Activated naive CD8-positive, alpha-beta T cell treated with anti-CD3 and anti-CD28 coated beads, Interleukin-2, amount 50 U/mL, for 24 hours (primary cell): ENCODE measurements around the gene PRDM1.

Source experiments
- ATAC-seq: fragments of 150-1000 bp; cut with Tn5 transposase; one replicate; pipeline ENCODE4 v1.10.0; 2021
- DNase-seq: peaks from one replicate; pipeline ENCODE4 v3.0.0; 2021
- H3K27ac Mint-ChIP-seq: one replicate; pipeline ENCODE4 v1.8.0; 2021; ENCODE audit warnings: mild to moderate bottlenecking, mixed read lengths
- H3K27me3 Mint-ChIP-seq: one replicate; pipeline ENCODE4 v1.8.0; 2021; ENCODE audit warnings: mixed read lengths
- H3K36me3 Mint-ChIP-seq: one replicate; pipeline ENCODE4 v1.8.0; 2021; ENCODE audit warnings: low read depth, mixed read lengths
- H3K4me1 Mint-ChIP-seq: one replicate; pipeline ENCODE4 v1.8.0; 2021; ENCODE audit warnings: mixed read lengths
- H3K4me3 Mint-ChIP-seq: one replicate; pipeline ENCODE4 v1.8.0; 2021; ENCODE audit warnings: mild to moderate bottlenecking, moderate library complexity, mixed read lengths
- H3K9me3 Mint-ChIP-seq: one replicate; pipeline ENCODE4 v1.8.0; 2021; ENCODE audit warnings: mixed read lengths

Gene PRDM1

GRCh38 chr6:106056746-106057390, 29.3 kb upstream of the PRDM1 start:
- Mint-ChIP-seq H3K36me3 (no peaks in the 10 kb centered on the region), H3K4me3 (no peak overlapping the region), H3K27me3 (peaks cover 4% of the 10 kb centered on the region), H3K27ac (no peak overlapping the region), H3K4me1 (peaks cover 11% of the 10 kb centered on the region), H3K9me3 (no peaks in the 10 kb centered on the region)
- DNase-seq, result no peak
- ATAC-seq, result no peak

- DNase-seq (no peak), ATAC-seq (no peak)
These were observed 26.8 kb upstream of the PRDM1 start for GRCh38 chr6:106059331-106059730.

GRCh38 chr6:106060167-106060566, 26.0 kb upstream of the PRDM1 start:
- peaks cover 4% of the 10 kb centered on the region for H3K27me3 Mint-ChIP-seq
- H3K27ac Mint-ChIP-seq, result no peak overlapping the region

More at GRCh38 chr6:106059331-106059730, 26.8 kb upstream of the PRDM1 start:
- Mint-ChIP-seq H3K36me3 (no peaks in the 10 kb centered on the region), H3K27ac (no peak overlapping the region), H3K4me3 (no peak overlapping the region), H3K27me3 (peaks cover 4% of the 10 kb centered on the region), H3K4me1 (peaks cover 11% of the 10 kb centered on the region), H3K9me3 (no peaks in the 10 kb centered on the region)

GRCh38 chr6:106063448-106063850, 22.7 kb upstream of the PRDM1 start:
- ATAC-seq (no peak), DNase-seq (no peak)
- Mint-ChIP-seq H3K27ac (no peak overlapping the region), H3K36me3 (no peaks in the 10 kb centered on the region), H3K4me1 (no peaks in the 10 kb centered on the region), H3K4me3 (no peak overlapping the region), H3K9me3 (no peaks in the 10 kb centered on the region), H3K27me3 (no peaks in the 10 kb centered on the region)

More at GRCh38 chr6:106060167-106060566, 26.0 kb upstream of the PRDM1 start:
- ATAC-seq (no peak), DNase-seq (no peak)
- Mint-ChIP-seq H3K36me3 (no peaks in the 10 kb centered on the region), H3K9me3 (no peaks in the 10 kb centered on the region), H3K4me1 (peaks cover 11% of the 10 kb centered on the region), H3K4me3 (no peak overlapping the region)

GRCh38 chr6:106064142-106064541, 22.0 kb upstream of the PRDM1 start:
- H3K4me3 Mint-ChIP-seq, result no peak overlapping the region
- DNase-seq, result no peak
- no peaks in the 10 kb centered on the region for H3K4me1 Mint-ChIP-seq
- ATAC-seq, result no peak
- H3K27me3 Mint-ChIP-seq, result peaks cover under 1% of the 10 kb centered on the region
- no peak overlapping the region for H3K27ac Mint-ChIP-seq
- no peaks in the 10 kb centered on the region for H3K9me3 Mint-ChIP-seq
- no peaks in the 10 kb centered on the region for H3K36me3 Mint-ChIP-seq

GRCh38 chr6:106064756-106065155, 21.4 kb upstream of the PRDM1 start:
- no peaks in the 10 kb centered on the region for H3K36me3 Mint-ChIP-seq
- H3K4me3 Mint-ChIP-seq, result no peak overlapping the region
- no peaks in the 10 kb centered on the region for H3K9me3 Mint-ChIP-seq
- H3K27me3 Mint-ChIP-seq, result peaks cover 6% of the 10 kb centered on the region
- no peaks in the 10 kb centered on the region for H3K4me1 Mint-ChIP-seq
- ATAC-seq (no peak), DNase-seq (no peak)
- H3K27ac Mint-ChIP-seq, result no peak overlapping the region

GRCh38 chr6:106066989-106067388, 19.1 kb upstream of the PRDM1 start:
- H3K9me3 Mint-ChIP-seq, result no peaks in the 10 kb centered on the region
- no peak overlapping the region for H3K4me3 Mint-ChIP-seq
- no peaks in the 10 kb centered on the region for H3K4me1 Mint-ChIP-seq
- peaks cover 8% of the 10 kb centered on the region for H3K27me3 Mint-ChIP-seq
- ATAC-seq (no peak), DNase-seq (no peak)
- no peaks in the 10 kb centered on the region for H3K36me3 Mint-ChIP-seq
- no peak overlapping the region for H3K27ac Mint-ChIP-seq

GRCh38 chr6:106069478-106069877, 16.7 kb upstream of the PRDM1 start:
- DNase-seq (no peak), ATAC-seq (no peak)
- H3K4me1 Mint-ChIP-seq, result no peaks in the 10 kb centered on the region

GRCh38 chr6:106070636-106071035, 15.5 kb upstream of the PRDM1 start:
- no peaks in the 10 kb centered on the region for H3K4me1 Mint-ChIP-seq
- DNase-seq (no peak), ATAC-seq (no peak)
- H3K4me3 Mint-ChIP-seq, result no peak overlapping the region
- H3K27me3 Mint-ChIP-seq, result peaks cover 8% of the 10 kb centered on the region
- H3K36me3 Mint-ChIP-seq, result no peaks in the 10 kb centered on the region
- no peaks in the 10 kb centered on the region for H3K9me3 Mint-ChIP-seq
- H3K27ac Mint-ChIP-seq, result no peak overlapping the region

More at GRCh38 chr6:106069478-106069877, 16.7 kb upstream of the PRDM1 start:
- H3K4me3 Mint-ChIP-seq, result no peak overlapping the region
- no peaks in the 10 kb centered on the region for H3K36me3 Mint-ChIP-seq
- no peaks in the 10 kb centered on the region for H3K9me3 Mint-ChIP-seq
- H3K27ac Mint-ChIP-seq, result no peak overlapping the region
- H3K27me3 Mint-ChIP-seq, result peaks cover 8% of the 10 kb centered on the region

GRCh38 chr6:106072501-106073090, 13.5 kb upstream of the PRDM1 start:
- ATAC-seq, result no peak
- Mint-ChIP-seq H3K27me3 (peaks cover 8% of the 10 kb centered on the region), H3K36me3 (no peaks in the 10 kb centered on the region), H3K4me3 (no peak overlapping the region), H3K27ac (no peak overlapping the region), H3K4me1 (no peaks in the 10 kb centered on the region), H3K9me3 (no peaks in the 10 kb centered on the region)
- DNase-seq, result no peak

- no peak for DNase-seq
- Mint-ChIP-seq H3K36me3 (no peaks in the 10 kb centered on the region), H3K9me3 (no peaks in the 10 kb centered on the region), H3K27me3 (peaks cover 8% of the 10 kb centered on the region), H3K4me1 (no peaks in the 10 kb centered on the region), H3K27ac (no peak overlapping the region), H3K4me3 (no peak overlapping the region)
- ATAC-seq, result no peak
These were observed 12.0 kb upstream of the PRDM1 start for GRCh38 chr6:106074146-106074545.

GRCh38 chr6:106076139-106076538, 10.0 kb upstream of the PRDM1 start:
- H3K36me3 Mint-ChIP-seq, result no peaks in the 10 kb centered on the region
- no peaks in the 10 kb centered on the region for H3K9me3 Mint-ChIP-seq
- no peak overlapping the region for H3K4me3 Mint-ChIP-seq
- no peak for ATAC-seq
- H3K4me1 Mint-ChIP-seq, result no peaks in the 10 kb centered on the region
- no peaks in the 10 kb centered on the region for H3K27me3 Mint-ChIP-seq
- H3K27ac Mint-ChIP-seq, result no peak overlapping the region
- DNase-seq, result no peak

- ATAC-seq, result no peak
- Mint-ChIP-seq H3K4me1 (no peaks in the 10 kb centered on the region), H3K27me3 (no peaks in the 10 kb centered on the region), H3K27ac (no peak overlapping the region), H3K36me3 (no peaks in the 10 kb centered on the region), H3K9me3 (no peaks in the 10 kb centered on the region), H3K4me3 (no peak overlapping the region)
- no peak for DNase-seq
These were observed 9.0 kb upstream of the PRDM1 start for GRCh38 chr6:106077170-106077569.

GRCh38 chr6:106077881-106078280, 8.3 kb upstream of the PRDM1 start:
- H3K36me3 Mint-ChIP-seq, result no peaks in the 10 kb centered on the region

GRCh38 chr6:106079961-106080762, 6.0 kb upstream of the PRDM1 start:
- no peak for DNase-seq
- H3K4me3 Mint-ChIP-seq, result no peak overlapping the region
- ATAC-seq, result no peak
- no peaks in the 10 kb centered on the region for H3K9me3 Mint-ChIP-seq
- H3K27ac Mint-ChIP-seq, result no peak overlapping the region
- no peaks in the 10 kb centered on the region for H3K36me3 Mint-ChIP-seq
- H3K27me3 Mint-ChIP-seq, result peaks cover 7% of the 10 kb centered on the region
- peaks cover 28% of the 10 kb centered on the region for H3K4me1 Mint-ChIP-seq

More at GRCh38 chr6:106077881-106078280, 8.3 kb upstream of the PRDM1 start:
- Mint-ChIP-seq H3K4me3 (no peak overlapping the region), H3K9me3 (no peaks in the 10 kb centered on the region), H3K27ac (no peak overlapping the region), H3K27me3 (no peaks in the 10 kb centered on the region), H3K4me1 (peaks cover 5% of the 10 kb centered on the region)
- no peak for ATAC-seq
- no peak for DNase-seq
